Cardiac fibroblast (primary cell): Measurements from ENCODE around the gene TTLL4.

ENCODE experiments used
- DNase-seq, 2 donors: peaks; one replicate each; pipeline versions ENCODE4 v3.0.0 to v3.0.0-alpha.2; 2010; ENCODE audit warnings: low read depth in 2 of 2
- H3K4me3 ChIP-seq, 2 donors: replicated peaks in 1 of 2; 1 replicate in 1 of 2; 2 replicates in 1 of 2; pipeline ENCODE4 v1.5.1; 2011; ENCODE audit warnings: low read depth in 2 of 2, low read length in 2 of 2, mild to moderate bottlenecking in 2 of 2, moderate library complexity in 1 of 2
- TF ChIP-seq, protein P1 (sequence below): IDR thresholded peaks from one replicate; pipeline ENCODE4 v1.5.1; 2011; ENCODE audit warnings: low read depth, mild to moderate bottlenecking, low read length, inconsistent platforms

Gene TTLL4

GRCh38 chr2:218694405-218695145 is 16.1 kb upstream of the TTLL4 start:
- peak in 1 of 2 donors; percentile 47 for DNase-seq
- H3K4me3 ChIP-seq: no peak overlapping the region
- TF ChIP-seq, protein P1, sequence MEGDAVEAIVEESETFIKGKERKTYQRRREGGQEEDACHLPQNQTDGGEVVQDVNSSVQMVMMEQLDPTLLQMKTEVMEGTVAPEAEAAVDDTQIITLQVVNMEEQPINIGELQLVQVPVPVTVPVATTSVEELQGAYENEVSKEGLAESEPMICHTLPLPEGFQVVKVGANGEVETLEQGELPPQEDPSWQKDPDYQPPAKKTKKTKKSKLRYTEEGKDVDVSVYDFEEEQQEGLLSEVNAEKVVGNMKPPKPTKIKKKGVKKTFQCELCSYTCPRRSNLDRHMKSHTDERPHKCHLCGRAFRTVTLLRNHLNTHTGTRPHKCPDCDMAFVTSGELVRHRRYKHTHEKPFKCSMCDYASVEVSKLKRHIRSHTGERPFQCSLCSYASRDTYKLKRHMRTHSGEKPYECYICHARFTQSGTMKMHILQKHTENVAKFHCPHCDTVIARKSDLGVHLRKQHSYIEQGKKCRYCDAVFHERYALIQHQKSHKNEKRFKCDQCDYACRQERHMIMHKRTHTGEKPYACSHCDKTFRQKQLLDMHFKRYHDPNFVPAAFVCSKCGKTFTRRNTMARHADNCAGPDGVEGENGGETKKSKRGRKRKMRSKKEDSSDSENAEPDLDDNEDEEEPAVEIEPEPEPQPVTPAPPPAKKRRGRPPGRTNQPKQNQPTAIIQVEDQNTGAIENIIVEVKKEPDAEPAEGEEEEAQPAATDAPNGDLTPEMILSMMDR: no peak

GRCh38 chr2:218698885-218699284 is 11.8 kb upstream of the TTLL4 start:
- TF ChIP-seq, protein P1: no peak
- no peak for DNase-seq
- no peak overlapping the region for H3K4me3 ChIP-seq

DNA sequence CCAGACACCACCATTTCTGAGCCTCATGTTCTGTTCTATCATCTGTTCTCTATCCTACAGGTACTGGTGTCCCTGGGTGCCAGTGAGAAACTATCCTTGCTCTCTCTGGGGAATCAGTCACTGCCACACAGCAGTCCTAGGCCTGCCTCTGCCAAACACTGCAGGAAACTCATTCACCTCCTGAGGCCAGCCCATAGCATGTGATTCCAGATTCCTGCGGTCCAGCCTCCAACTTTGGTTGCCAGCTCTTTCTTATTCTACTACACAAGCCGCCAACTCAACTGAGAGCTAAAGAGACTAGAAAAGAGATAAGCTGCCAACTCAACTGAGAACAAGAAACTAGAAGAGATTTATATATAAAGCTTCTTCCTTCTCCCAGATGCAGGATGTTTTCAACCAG is 8.8 kb upstream of the TTLL4 start:
- no peak for DNase-seq
- H3K4me3 ChIP-seq: no peak overlapping the region

DNA sequence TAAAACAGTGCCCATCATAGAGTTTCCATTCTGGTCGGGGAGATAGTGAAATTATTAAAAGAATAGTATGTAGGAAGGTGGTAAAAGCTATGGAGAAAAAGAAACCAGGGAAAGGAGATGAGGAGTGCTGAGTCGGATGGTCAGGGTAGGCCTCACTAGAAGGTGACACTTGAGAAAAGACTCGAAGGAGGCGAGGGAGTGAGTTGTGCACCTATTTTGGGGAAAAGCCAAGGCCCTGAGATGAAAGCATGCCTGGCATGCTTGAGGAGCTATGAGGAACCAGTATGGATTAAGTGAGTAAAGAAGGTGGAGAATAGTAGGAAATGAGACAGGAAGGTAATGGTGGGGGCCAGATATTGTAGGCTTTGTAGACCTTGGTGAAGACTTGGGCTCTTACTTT is 7.3 kb upstream of the TTLL4 start:
- H3K4me3 ChIP-seq: no peak overlapping the region
- no peak for DNase-seq
- TF ChIP-seq, protein P1: no peak

More for the DNA sequence above, 8.8 kb upstream of the TTLL4 start:
- TF ChIP-seq, protein P1: no peak

DNA sequence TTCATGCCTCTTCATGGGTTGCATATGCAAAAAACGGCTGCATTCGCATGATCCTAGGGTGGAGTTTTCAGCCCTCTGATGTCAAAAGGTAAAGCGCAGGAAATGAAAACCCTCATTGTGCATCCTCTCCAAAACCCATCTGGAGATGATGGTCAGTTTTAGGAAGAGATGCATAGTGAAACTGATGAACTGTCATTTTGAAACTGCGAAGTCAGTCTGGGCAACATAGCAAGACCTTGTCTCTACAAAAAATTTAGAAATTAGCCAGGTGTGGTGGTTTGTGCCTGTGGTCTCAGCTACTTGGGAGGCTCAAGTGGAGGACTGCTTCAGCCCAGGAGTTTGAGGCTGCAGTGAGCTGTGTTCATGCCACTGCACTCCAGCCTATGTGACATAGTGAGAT is 2.5 kb upstream of the TTLL4 start:
- H3K4me3 ChIP-seq: no peak overlapping the region
- DNase-seq: no peak
- TF ChIP-seq, protein P1: no peak

DNA sequence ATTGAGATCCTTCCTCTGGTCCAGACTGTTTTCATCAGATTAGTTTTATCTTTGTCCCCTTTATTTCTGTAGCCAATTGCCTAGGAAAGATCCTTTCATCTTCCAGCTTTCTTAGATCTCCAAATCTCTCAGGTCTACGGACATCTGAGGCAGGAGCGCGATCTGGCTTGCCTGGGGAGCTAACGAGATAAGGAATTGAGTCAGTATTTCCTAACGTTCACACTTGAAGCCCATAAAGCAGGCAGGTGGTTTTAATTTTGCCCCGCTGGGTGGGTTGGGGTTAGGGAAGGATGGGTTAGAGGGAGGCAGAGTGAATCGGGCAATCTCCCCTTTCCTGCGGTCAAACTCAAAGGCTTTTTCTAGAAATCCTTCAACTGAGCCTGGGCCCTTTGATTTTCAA is 727 bp upstream of the TTLL4 start:
- TF ChIP-seq, protein P1: no peak
- no peak for DNase-seq
- H3K4me3 ChIP-seq: peak overlapping the region in 1 of 2 donors; percentile 52

DNA sequence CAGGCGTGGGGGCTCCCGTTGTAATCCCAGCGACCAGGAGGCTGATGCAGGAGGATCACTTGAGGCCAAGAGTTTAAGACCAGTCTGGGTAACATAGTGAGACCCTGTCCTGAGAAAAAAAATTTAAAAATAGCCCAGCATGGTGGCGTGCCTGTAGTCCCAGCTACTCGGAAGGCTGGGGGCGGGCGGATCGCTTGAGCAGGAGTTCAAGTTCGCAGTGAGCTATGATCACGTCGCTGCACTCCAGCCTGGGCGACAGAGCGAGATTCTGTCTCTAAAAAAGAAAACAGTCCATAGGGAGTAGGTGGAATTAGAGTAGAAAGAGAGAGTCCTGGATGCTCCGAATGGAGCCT is 325 bp upstream of the TTLL4 start:
- H3K4me3 ChIP-seq: peak overlapping the region; percentile 33 to 52
- no peak for DNase-seq

More for the DNA sequence above, 325 bp upstream of the TTLL4 start:
- TF ChIP-seq, protein P1: no peak
